Islet precursor cell (in vitro differentiated cells): ENCODE results near the gene KRTAP5-7.
A peak's percentile ranks its signal among the peaks of the same experiment; 100 is the strongest.

Experiments used
- DNase-seq: peaks from one replicate; pipeline ENCODE4 v3.0.0-alpha.2; 2018

KRTAP5-7 gene

GRCh38 chr11:71535825-71536224 is 8.8 kb downstream of the KRTAP5-7 start:
- DNase-seq: peak; percentile 9

- DNase-seq: peak; percentile 34
Observed at GRCh38 chr11:71537537-71537936, 10.5 kb downstream of the KRTAP5-7 start.

GRCh38 chr11:71537977-71538665 is 11.1 kb downstream of the KRTAP5-7 start, which contains the start of gene KRTAP5-8:
TSS of gene KRTAP5-8 (plus strand) at chr11:71538025. CDS start at chr11:71538056, 31 bp downstream.
- peak; percentile 22 for DNase-seq

GRCh38 chr11:71538666-71538990 is 11.6 kb downstream of the KRTAP5-7 start:
- DNase-seq: peak; percentile 78

- peak; percentile 32 for DNase-seq
Observed at GRCh38 chr11:71539017-71539416, 11.9 kb downstream of the KRTAP5-7 start.

- DNase-seq: peak; percentile 16
Observed at GRCh38 chr11:71539971-71540370, 12.9 kb downstream of the KRTAP5-7 start.

- peak; percentile 6 for DNase-seq
Observed at GRCh38 chr11:71540521-71541304, 13.6 kb downstream of the KRTAP5-7 start.

GRCh38 chr11:71542382-71542781 is 15.3 kb downstream of the KRTAP5-7 start:
- DNase-seq: no peak

- peak; percentile 47 for DNase-seq
Observed at GRCh38 chr11:71542879-71543777, 16.1 kb downstream of the KRTAP5-7 start.

GRCh38 chr11:71543866-71544265 is 16.8 kb downstream of the KRTAP5-7 start:
- peak; percentile 26 for DNase-seq

- peak; percentile 11 for DNase-seq
Observed at GRCh38 chr11:71544525-71545214, 17.6 kb downstream of the KRTAP5-7 start.

GRCh38 chr11:71545405-71545966 is 18.4 kb downstream of the KRTAP5-7 start:
- DNase-seq: peak; percentile 16

GRCh38 chr11:71548120-71548519 is 21.1 kb downstream of the KRTAP5-7 start, which contains the start of gene KRTAP5-9:
TSS of gene KRTAP5-9 (plus strand) at chr11:71548420. CDS start at chr11:71548658, 238 bp downstream.
- peak; percentile 34 for DNase-seq

- peak; percentile 41 for DNase-seq
Observed at GRCh38 chr11:71548716-71549151, 21.7 kb downstream of the KRTAP5-7 start.

- no peak for DNase-seq
Observed at GRCh38 chr11:71551711-71552110, 24.6 kb downstream of the KRTAP5-7 start.

- no peak for DNase-seq
Observed at GRCh38 chr11:71554996-71555395, 27.9 kb downstream of the KRTAP5-7 start.

GRCh38 chr11:71555508-71555907 is 28.4 kb downstream of the KRTAP5-7 start:
- no peak for DNase-seq

- peak; percentile 5 for DNase-seq
Observed at GRCh38 chr11:71556018-71556417, 29.0 kb downstream of the KRTAP5-7 start.

GRCh38 chr11:71557257-71557656 is 30.2 kb downstream of the KRTAP5-7 start:
- peak; percentile 2 for DNase-seq

- DNase-seq: peak; percentile 9
Observed at GRCh38 chr11:71558996-71559395, 31.9 kb downstream of the KRTAP5-7 start.

- peak; percentile 5 for DNase-seq
Observed at GRCh38 chr11:71562120-71562519, 35.1 kb downstream of the KRTAP5-7 start.

- peak; percentile 67 for DNase-seq
Observed at GRCh38 chr11:71563406-71563805, 36.3 kb downstream of the KRTAP5-7 start.
